ENCODE results near the gene GRB14.

DNA sequence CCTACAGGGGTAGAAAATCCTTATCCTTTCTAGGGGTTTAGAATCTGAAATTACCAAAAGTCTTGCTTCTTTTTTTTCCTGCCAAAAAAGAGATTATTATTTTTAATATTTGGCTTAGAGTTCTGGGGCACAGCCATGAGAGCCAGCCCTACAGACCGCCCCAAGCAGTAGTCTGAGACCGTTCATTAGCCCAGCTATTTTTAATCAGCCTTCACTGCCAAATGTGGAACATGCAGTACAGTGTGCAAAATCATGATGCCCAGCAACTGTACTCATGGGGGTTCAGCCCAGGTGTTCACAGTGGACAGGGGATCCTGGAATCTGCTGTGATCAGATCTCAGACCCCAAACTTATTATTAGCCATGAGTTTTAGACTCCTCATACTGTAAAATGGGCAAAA lies 60.4 kb downstream of the GRB14 start:
- TF ChIP-seq POLR2A (IDR thresholded peaks at IDR 0.05) (no peak), POLR2AphosphoS5 (IDR thresholded peaks at IDR 0.05) (no peak)
- TF ChIP-seq, protein P1, sequence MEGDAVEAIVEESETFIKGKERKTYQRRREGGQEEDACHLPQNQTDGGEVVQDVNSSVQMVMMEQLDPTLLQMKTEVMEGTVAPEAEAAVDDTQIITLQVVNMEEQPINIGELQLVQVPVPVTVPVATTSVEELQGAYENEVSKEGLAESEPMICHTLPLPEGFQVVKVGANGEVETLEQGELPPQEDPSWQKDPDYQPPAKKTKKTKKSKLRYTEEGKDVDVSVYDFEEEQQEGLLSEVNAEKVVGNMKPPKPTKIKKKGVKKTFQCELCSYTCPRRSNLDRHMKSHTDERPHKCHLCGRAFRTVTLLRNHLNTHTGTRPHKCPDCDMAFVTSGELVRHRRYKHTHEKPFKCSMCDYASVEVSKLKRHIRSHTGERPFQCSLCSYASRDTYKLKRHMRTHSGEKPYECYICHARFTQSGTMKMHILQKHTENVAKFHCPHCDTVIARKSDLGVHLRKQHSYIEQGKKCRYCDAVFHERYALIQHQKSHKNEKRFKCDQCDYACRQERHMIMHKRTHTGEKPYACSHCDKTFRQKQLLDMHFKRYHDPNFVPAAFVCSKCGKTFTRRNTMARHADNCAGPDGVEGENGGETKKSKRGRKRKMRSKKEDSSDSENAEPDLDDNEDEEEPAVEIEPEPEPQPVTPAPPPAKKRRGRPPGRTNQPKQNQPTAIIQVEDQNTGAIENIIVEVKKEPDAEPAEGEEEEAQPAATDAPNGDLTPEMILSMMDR (IDR thresholded peaks at IDR 0.05 in 8 of 11, conservative IDR thresholded peaks at IDR 0.05 in 3 of 11), result no peak

All from spleen (tissue), 7 donors.